RWPE1 (cell line): ENCODE measurements around the gene TRAF3.
"Not testable (repeated sequence)": the region's sequence is repeated elsewhere in the genome, so short reads cannot be mapped to it uniquely, and the experiment has no call there.

Source experiments
- CTCF ChIA-PET: fragments of 350-600 bp; sonication (Branson Sonifier 250); formaldehyde crosslinking; extraction: SDS; loops from one replicate; lab custom pipeline; 2021; lab: Yijun Ruan, JAX
- POLR2A ChIA-PET: fragments of 400-600 bp; formaldehyde crosslinking; extraction: SDS; loops from one replicate; lab custom pipeline; 2020; ENCODE audit warnings: antibody characterized with exemption; ENCODE audit not compliant: low non-redundant PET; lab: Yijun Ruan, JAX
- DNase-seq: peaks from one replicate; pipeline ENCODE4 v3.0.0; 2012; ENCODE audit warnings: low spot score
- H3K27ac ChIP-seq: fragments of 450-650 bp; 2 replicates; pipeline ENCODE4 v1.5.1; 2017
- CTCF ChIP-seq: fragments of 450-650 bp; conservative IDR thresholded peaks from 2 replicates; pipeline ENCODE4 v1.5.1; 2017; ENCODE audit warnings: low read depth, mild to moderate bottlenecking

TRAF3 gene

GRCh38 chr14:102760496-102761193, 16.6 kb upstream of the TRAF3 start:
- POLR2A ChIA-PET = no interaction called here
- CTCF ChIA-PET = interaction anchor here (0.5 kb wide), 1 partner anchor 34 kb away, joined by 5 read pairs; no protein-coding TSS in a partner anchor
- no peak overlapping the region for H3K27ac ChIP-seq
- DNase-seq = no peak
- no peak for TF ChIP-seq CTCF

GRCh38 chr14:102761206-102761605, 16.0 kb upstream of the TRAF3 start:
- DNase-seq = no peak
- POLR2A ChIA-PET = no interaction called here
- no peak for TF ChIP-seq CTCF
- CTCF ChIA-PET = interaction anchor here (0.5 kb wide), 1 partner anchor 34 kb away, joined by 5 read pairs; no protein-coding TSS in a partner anchor
- H3K27ac ChIP-seq = no peak overlapping the region

GRCh38 chr14:102764220-102764671, 13.0 kb upstream of the TRAF3 start:
- ChIA-PET POLR2A (no interaction called here), CTCF (interaction anchor here (0.6 to 1.2 kb wide), 2 partner anchors 10 to 22 kb away, joined by 3 to 6 read pairs; no protein-coding TSS in a partner anchor)
- DNase-seq = no peak

GRCh38 chr14:102765770-102766169, 11.5 kb upstream of the TRAF3 start:
- CTCF ChIA-PET, H3K27ac ChIP-seq, DNase-seq, POLR2A ChIA-PET: not testable (repeated sequence)

More at GRCh38 chr14:102764220-102764671, 13.0 kb upstream of the TRAF3 start:
- no peak overlapping the region for H3K27ac ChIP-seq
- no peak for TF ChIP-seq CTCF

- POLR2A ChIA-PET = no interaction called here
- H3K27ac ChIP-seq = no peak overlapping the region
- CTCF ChIA-PET = interaction anchor here (0.6 kb wide), 1 partner anchor 10 kb away, joined by 3 read pairs; no protein-coding TSS in a partner anchor
- DNase-seq = no peak
- TF ChIP-seq CTCF = no peak
Observed at GRCh38 chr14:102768223-102769048, 8.8 kb upstream of the TRAF3 start.

GRCh38 chr14:102769049-102769327, 8.3 kb upstream of the TRAF3 start:
- H3K27ac ChIP-seq = no peak overlapping the region
- DNase-seq = no peak
- CTCF ChIA-PET = interaction anchor here (0.6 kb wide), 1 partner anchor 11 kb away, joined by 3 read pairs; no protein-coding TSS in a partner anchor
- POLR2A ChIA-PET = no interaction called here
- no peak for TF ChIP-seq CTCF
